ENCODE measurements around the gene TAF15.

TAF15 gene

DNA sequence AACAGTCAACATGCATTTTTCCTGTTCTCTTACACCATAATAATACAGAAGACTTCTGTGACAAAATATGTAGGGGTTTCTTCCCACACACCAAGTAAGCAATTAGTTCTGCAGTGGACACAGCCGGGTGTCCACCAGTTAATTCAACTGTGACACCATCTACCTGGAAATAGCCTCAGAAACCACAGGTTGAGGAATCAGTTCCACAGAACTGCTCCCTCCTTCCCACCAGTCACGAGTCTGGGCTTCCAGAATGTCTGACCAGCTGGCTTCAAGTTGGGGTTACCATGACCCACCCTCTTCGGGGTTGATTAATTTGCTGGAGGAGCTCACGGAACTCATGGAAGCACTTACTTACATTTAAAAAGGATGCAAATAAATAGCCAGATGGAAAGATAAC, 84.5 kb downstream of the TAF15 start:
- Mint-ChIP-seq H3K9me3 (no peaks in the 10 kb centered on the region), H3K27me3 (no peaks in the 10 kb centered on the region), H3K4me1 (peaks cover 14% of the 10 kb centered on the region), H3K27ac (no peak overlapping the region), H3K36me3 (no peaks in the 10 kb centered on the region), H3K4me3 (no peak overlapping the region)

DNA sequence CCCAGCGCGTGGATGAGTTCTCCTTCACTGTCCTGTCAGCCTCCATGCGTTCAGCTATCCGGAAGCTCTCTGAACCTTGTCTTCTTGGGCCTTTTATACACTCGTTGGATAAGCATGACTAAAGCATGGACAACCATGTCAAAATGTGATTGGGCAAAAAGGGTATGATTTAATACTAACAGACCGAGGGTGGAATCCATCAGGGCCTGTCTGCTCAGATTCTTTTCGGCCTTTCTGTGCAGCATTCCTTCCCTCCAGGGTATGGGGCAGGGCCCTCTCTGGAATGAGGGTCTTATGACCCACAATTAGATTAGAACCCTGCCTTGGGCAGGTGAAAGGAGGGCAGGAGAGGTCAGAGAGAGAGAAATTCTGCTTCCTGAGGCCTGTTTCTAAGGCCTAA, 84.9 kb downstream of the TAF15 start:
- H3K4me3 Mint-ChIP-seq: no peak overlapping the region
- H3K27ac Mint-ChIP-seq: no peak overlapping the region
- H3K9me3 Mint-ChIP-seq: no peaks in the 10 kb centered on the region
- H3K36me3 Mint-ChIP-seq: no peaks in the 10 kb centered on the region
- H3K4me1 Mint-ChIP-seq: peaks cover 16% of the 10 kb centered on the region
- H3K27me3 Mint-ChIP-seq: no peaks in the 10 kb centered on the region

DNA sequence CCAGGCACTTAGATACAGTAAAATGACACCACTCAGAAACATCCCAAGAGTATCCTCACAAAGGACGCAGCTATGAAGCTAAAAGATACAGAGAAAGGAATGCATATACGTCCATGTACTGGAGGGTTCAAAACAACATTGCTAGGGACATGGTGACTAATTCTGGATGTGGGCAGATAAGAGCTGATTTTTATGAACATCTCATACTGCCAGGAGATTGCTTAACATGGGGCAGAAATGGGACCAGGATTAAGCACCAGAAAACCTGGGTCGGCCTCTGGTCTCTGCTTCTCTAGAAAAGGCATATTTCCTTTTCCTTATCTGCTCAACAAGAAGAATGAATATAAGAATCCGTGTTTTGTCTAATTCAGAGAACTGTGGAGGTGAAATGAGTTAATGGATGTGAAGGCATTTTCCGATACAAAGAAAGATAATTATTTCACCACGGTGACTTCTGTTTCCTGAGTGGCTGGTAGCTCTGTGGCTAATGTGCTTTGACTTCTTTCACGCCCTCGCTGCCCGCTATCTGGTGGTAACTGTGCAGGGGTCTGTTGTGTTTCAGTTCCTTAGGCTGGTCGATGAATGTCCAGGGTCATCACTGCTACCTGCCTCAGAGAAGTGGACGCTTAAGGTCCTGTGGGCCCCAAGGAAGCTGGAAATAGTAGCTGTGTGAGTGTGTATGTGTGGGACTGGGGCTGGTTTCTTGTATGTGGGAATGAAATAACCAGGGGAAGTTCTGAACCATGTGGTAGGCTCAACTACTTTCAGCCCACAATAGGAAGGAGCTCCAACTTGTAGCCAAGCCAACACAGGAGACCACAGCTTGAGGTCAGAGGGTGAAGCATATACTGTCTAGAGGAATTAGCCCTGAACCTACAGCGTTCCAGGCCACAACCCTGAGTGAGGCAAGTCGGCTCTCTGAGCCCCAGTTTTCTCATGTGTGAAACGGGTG, 86.6 kb downstream of the TAF15 start:
- Mint-ChIP-seq H3K36me3 (no peaks in the 10 kb centered on the region), H3K9me3 (no peaks in the 10 kb centered on the region), H3K27ac (no peak overlapping the region), H3K27me3 (peaks cover 3% of the 10 kb centered on the region), H3K4me1 (peaks cover 20% of the 10 kb centered on the region), H3K4me3 (no peak overlapping the region)

Data from activated naive CD4-positive, alpha-beta T cell treated with anti-CD3 and anti-CD28 coated beads, Interleukin-2, amount 50 U/mL, for 24 hours (primary cell).